Measurements from ENCODE around the gene AVL9.

- no peak for TF ChIP-seq CTCF (conservative IDR thresholded peaks at IDR 0.05 in 1 of 2, IDR thresholded peaks at IDR 0.05 in 1 of 2; ENCODE audit: extremely low read depth in 1 of 2, insufficient read depth in 1 of 2, low read depth in 1 of 2, low read length in 2 of 2)
- TF ChIP-seq EZH2 (IDR thresholded peaks at IDR 0.05; ENCODE audit: borderline replicate concordance, low read length), result no peak
These were observed 42.5 kb downstream of the AVL9 start for GRCh38 chr7:32537760-32538159.

Measured in mammary epithelial cell (primary cell).